Measurements from ENCODE around the gene FCHO2.

Gene FCHO2

GRCh38 chr5:73139485-73139884 lies 183.6 kb downstream of the FCHO2 start:
- DNase-seq = no peak
